Measurements from ENCODE around the gene FAM168B. TPM values are rescaled to one million over a fixed set of nuclear protein-coding genes. Genes with fewer than 3 reads are reported as not detected.

FAM168B gene
- total RNA-seq, 2 experiments from 2014 or later = 83.8 to 85.2 TPM

GRCh38 chr2:131032393-131032836 lies 60.8 kb downstream of the FAM168B start:
- ChIA-PET POLR2A (no interaction called here), CTCF (no interaction called here)

DNA sequence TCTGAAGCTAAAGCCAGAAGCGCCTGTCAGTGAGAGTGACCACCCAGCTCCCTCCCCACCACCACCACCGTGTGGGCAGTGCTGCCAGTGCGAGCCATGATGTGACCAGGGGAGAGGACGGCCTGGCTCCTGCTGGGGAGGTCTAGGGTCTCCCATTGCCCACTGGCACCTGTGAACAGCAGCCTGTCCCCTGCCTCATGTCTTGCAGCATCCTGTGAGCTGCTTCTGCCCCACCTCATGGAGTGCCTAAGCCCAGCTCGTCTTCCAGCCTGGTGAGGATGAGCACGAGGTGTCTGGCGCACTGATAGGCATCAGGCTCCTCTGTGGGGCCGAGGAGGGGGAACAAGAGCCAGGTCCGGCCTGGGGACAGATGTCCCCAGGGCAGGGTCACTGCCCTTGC lies 61.4 kb downstream of the FAM168B start:
- CTCF ChIA-PET = no interaction called here
- POLR2A ChIA-PET = no interaction called here

DNA sequence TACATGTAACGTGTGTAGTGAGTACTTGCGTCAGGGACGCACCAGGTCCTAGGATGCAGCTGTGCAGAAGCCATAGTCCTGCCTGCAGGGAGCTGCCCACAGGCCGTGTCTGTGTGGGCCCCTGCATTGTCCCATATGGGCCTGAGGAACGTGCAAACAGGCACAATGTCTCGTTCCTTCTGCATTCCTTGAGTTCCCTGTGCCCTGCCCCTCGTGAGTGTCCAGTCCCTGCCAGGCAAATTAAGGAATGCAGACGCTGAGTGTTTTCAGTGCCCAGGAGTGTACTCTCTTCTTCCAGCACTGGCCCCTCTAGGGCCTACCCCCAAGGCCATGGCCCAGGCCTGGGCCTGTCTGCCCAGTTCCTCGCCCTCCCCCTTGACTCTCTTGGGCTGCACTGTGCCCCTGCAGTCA lies 61.8 kb downstream of the FAM168B start:
- ChIA-PET POLR2A (no interaction called here), CTCF (interaction anchor here (0.6 kb wide), 1 partner anchor 797 kb away, joined by 3 read pairs; no protein-coding TSS in a partner anchor)

DNA sequence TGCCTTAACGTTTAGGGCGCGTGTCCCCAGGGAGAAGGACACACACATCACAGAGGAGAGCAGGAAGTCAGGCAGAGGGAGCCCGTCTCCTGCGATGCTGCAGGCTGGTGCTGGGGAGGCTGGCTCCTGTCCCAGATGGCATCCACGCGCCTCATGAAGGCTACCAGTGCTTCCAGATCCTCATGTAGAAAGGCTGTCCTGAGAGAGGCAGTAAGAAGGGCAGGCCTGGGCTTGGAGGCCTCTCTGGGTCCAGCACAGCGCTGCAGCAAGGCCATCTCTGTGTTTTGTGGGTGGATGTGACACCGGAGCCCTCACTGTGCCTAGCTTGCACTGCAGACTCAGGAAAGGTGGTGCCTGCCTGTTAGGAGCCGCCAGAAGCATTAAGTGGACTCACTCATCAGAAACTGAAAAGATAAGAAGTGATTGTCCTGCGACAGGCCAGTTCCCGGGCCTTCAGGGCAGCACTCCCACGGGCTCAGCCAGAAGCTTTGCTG lies 62.7 kb downstream of the FAM168B start:
- CTCF ChIA-PET = interaction anchor here (0.6 kb wide), 1 partner anchor 796 kb away, joined by 3 read pairs; no protein-coding TSS in a partner anchor
- POLR2A ChIA-PET = no interaction called here

- ChIA-PET CTCF (no interaction called here), POLR2A (no interaction called here)
These were observed 63.4 kb downstream of the FAM168B start for GRCh38 chr2:131029812-131030211.

DNA sequence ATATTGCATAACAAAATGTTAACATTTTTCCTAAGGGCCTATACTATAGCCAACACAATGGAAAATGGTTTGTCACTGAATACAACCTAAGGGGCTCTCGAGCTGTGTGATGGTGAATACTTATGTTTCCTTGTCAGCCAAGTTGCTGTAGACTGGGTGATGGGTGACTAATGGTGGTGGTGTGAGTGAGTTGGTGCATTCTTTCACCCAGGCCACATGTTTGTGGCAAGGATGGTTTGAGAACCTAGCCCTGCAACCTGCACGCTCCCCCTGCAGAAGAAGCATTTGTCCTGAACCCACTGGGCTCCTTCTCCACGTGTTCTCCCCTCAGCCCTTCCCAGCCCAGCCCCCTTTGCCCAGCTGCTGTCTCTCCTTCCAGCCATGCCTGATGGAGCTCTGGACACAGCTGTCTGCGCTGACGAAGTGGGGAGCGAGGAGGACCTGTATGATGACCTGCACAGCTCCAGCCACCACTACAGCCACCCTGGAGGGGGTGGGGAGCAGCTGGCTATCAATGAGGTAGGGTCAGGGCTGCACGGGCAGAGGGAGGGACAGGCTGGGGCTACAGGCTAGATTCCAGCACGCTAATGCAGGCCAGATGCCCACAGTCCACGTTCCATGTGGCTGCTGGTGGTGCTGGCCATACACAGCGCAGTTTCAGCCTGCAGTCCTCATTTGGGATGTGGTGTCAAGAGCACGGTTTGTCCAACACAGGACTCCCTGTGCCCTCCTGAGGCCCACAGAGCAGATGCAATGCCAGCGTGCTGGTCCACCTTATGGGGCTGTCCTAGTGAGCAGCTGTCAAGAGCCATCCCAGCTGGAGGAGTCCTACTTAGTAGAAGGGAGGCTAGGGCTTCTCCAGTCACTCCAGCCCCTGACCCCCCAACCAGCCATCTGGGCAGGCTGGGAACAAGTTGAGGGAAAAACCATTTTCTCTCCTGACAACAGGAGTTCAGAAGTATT lies 65.4 kb downstream of the FAM168B start:
- ChIA-PET POLR2A (no interaction called here), CTCF (interaction anchor here (1.0 kb wide), 1 partner anchor 31 kb away, joined by 4 read pairs; no protein-coding TSS in a partner anchor)

DNA sequence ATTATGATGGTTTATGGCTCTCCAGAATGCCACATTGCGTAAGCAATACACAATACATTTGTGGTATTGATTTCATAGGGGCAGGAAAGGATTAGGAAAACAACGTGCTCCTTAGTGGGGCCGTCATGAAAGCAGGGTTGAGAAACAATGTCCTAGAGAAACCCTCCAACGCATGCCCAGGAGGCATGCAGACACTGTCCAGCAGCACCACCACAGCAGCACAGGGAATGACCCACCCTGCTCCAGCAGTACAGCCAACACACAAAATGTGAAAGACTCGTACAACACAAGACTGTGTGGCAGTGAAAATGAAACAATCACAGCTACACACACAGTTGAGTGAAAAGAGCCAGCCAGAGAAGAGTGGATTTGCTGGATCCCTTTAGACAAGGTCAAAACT lies 66.3 kb downstream of the FAM168B start:
- CTCF ChIA-PET = interaction anchor here (1.0 kb wide), 1 partner anchor 30 kb away, joined by 4 read pairs; no protein-coding TSS in a partner anchor
- POLR2A ChIA-PET = no interaction called here

DNA sequence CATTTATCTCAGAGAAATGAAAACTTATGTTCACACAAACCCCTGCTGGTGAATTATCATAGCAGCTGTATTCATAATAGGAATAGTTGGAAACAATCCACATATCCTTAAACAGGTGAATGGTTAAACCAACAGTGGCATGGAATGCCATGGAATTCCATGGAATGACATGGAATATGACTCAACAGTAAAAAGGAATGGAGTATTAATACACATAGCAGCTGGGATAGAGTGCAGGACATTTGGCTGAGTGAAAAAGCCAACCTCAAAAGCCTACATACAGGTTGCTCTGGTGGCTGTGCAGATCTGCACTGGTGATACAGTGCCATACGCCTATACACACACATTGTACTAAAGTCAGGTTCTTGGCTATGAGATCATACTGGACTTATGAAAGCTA lies 69.5 kb downstream of the FAM168B start:
- CTCF ChIA-PET = no interaction called here
- POLR2A ChIA-PET = no interaction called here

GRCh38 chr2:131022731-131023130 lies 70.5 kb downstream of the FAM168B start:
- ChIA-PET CTCF (no interaction called here), POLR2A (no interaction called here)

DNA sequence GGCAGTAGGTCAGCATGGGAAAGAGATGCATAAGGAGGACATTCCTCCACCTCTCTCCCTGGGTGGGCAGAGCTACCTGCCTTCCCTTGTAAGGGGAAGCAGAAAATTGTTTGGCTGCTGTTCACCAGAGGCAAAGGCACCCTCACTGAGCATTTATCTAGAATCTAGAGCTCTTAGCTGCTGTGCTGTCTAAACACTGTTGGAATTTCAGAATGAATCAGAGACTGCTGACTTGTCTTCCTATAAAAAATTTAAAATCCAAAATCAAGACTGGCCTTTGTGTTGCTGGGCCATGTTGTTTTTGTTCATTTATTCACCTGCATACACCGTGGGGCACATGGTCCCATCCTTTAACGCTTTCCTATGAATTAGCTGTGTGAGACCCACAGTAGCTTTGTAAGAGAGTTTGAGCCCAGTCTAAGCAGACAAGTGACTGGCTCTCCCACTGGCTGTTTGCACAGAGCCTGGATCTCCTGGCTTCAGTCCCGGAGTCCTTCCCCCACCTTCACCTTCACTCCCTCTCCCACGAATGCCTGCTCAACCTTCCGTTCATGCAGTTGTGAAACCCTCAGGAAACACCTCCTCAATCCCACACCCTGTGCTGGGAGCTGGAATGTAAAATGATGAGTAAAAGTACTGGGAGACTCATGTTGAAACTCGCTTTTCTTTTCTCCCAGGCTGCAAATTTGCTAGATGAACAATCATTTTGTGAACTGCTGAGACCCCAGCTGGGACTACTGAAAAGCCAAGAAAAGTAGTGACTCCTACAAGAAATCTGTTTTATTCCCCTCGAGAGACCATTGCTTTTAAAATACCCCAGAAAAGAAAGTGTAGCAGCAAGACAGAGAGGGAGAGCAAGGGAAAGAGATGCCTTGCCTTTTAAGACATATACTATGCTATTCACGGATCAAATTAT lies 76.2 kb downstream of the FAM168B start:
- CTCF ChIA-PET = no interaction called here
- POLR2A ChIA-PET = no interaction called here

DNA sequence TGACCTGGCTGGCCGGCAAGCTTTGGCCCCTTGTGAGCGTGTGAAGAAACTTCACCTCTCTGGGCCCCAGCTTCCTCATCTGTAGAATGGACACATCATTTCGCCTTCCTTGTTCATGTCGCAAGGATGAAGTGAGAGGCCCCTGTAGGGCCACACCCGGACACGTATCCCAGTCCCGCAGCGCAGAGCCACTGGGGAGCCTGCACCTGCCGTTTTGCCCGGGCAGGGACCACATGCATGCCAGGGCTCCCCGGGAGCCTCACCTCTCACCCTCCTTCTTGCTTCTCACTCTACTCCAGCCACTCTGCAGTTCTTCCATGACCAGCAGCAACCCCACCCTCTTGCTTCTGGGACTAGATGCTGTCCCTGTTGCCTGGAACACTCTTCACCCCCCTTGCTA lies 77.5 kb downstream of the FAM168B start:
- CTCF ChIA-PET = no interaction called here
- POLR2A ChIA-PET = no interaction called here

DNA sequence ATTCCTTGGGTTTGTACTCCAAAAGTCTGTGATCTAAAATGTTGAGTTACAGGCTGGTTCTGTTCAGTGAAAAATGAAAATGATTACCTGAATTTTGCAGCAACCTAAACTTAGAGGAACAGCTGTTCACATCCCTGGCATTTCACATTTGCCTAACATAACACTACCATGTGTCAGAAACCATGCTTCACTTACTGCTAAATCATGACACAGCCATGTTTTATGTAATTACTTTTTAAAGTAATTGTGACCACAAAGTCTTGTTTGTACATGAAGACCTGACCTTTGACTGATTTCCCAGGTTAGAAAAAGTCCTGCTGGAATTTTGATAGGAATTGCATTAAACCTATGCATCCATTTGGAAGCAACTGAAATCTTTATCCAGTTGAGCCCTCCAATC lies 79.1 kb downstream of the FAM168B start:
- POLR2A ChIA-PET = no interaction called here
- CTCF ChIA-PET = no interaction called here

- CTCF ChIA-PET = no interaction called here
These were observed 81.8 kb downstream of the FAM168B start for GRCh38 chr2:131011486-131011885.

GRCh38 chr2:131010566-131010965 lies 82.7 kb downstream of the FAM168B start:
- POLR2A ChIA-PET = interaction anchor here (0.5 kb wide), 1 partner anchor 83 kb away, joined by 7 read pairs; no protein-coding TSS in a partner anchor
- CTCF ChIA-PET = no interaction called here

More at GRCh38 chr2:131011486-131011885, 81.8 kb downstream of the FAM168B start:
- POLR2A ChIA-PET = interaction anchor here (1.0 kb wide), 1 partner anchor 671 kb away, joined by 4 read pairs; no protein-coding TSS in a partner anchor

DNA sequence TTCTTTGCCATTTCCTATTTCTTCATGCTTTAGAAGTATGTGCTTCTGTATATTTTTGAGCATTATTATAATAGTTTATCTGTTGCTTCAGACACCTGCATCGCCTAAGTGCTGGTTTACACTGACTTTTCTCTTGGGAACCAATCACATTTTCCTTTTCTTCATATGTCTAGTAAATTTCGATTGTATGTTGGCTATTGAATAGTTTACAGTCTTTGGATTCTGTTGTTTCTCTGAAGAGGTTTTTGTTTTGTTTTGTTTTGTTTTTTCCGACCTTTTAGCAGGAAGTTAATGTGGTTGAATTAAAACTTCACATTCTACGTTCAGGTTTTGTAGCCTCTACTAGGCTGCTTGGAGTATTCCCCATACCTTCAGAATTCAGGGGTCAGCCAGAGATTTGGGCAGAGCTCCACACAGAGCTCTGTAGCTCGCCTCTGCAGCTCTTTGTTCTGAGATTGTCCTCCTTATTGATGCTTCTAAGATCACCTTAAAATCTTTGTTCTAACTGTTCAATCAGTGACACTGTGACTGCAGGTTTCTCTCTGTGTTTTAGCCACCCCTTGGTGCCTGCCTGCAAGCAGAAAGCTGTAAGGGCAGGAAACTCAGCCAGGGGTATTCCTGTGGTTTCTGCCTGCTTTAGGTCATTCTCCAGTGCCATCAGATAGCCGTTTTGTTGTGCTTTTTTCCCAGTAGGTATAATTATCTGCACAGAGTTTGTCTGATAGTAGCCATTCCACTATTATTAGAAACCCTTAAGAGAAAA lies 83.4 kb downstream of the FAM168B start:
- ChIA-PET POLR2A (no interaction called here), CTCF (no interaction called here)

GRCh38 chr2:131008967-131009366 lies 84.3 kb downstream of the FAM168B start:
- ChIA-PET POLR2A (no interaction called here), CTCF (no interaction called here)

- CTCF ChIA-PET = no interaction called here
- POLR2A ChIA-PET = no interaction called here
These were observed 86.7 kb downstream of the FAM168B start for GRCh38 chr2:131006561-131006960.

GRCh38 chr2:131005216-131005935 lies 87.9 kb downstream of the FAM168B start:
- POLR2A ChIA-PET = no interaction called here
- CTCF ChIA-PET = no interaction called here

All from activated CD8-positive, alpha-beta memory T cell treated with anti-CD3 and anti-CD28 coated beads for 36 hours (primary cell).